ENCODE data around the gene TSPEAR. TPM values are rescaled to one million over a fixed set of nuclear protein-coding genes. Genes with fewer than 3 reads are reported as not detected.
A peak's percentile ranks its signal among the peaks of the same experiment; 100 is the strongest.

Gene TSPEAR
- total and polyA plus RNA-seq, 2 of the 13 experiments (the other 11 are each of a cell fraction or from before 2014, with no cell fraction given) = 0.07 to 0.32 TPM

DNA sequence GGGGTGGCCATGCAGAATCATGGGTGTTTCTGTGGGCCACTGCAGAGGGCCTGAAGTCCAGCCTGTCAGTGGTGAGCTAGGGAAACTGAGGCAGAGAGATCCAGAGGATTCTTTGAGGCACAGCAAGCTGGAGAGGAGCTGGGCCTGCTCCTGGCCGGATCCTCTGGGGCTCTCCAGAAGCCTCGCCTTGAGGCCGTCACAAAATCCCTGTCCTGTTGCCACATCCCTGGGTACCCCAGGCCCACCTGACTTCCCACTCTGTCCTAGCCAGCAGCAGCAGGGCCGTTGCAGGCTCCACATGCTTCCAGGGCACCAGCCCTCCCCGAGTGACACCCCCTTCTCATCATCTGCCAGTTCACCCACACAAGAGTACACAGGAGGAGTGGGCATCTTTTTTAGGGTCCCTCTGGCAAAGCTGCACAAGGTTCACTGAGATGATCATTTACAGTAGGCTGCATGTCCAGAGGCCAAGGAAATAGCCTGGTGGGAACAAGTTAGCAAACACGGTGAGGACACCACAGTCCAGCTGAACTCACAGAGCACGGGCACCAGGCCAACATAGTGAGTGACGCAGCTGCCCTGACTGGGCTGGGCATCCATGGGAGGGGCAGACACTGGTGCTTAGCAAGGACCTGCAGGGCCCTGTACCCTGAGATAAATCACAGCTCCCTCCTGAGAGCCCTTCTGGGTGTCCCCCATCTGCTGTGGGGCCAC, 25.1 kb upstream of the TSPEAR start (continued):
- TF ChIP-seq ZNF816 (CRISPR knock-in tag; IDR thresholded peaks at IDR 0.05; ENCODE audit: borderline replicate concordance) (no peak), SPEN (CRISPR knock-in tag; IDR thresholded peaks at IDR 0.05; ENCODE audit: low read depth) (peak; percentile 34; the same call in 1 of the 2 replicates), SOX13 (IDR thresholded peaks at IDR 0.05) (no peak), SOX13 (CRISPR knock-in tag; conservative IDR thresholded peaks at IDR 0.05 in 1 of 2, IDR thresholded peaks at IDR 0.05 in 1 of 2) (peak in 1 of 2 experiments; percentile 48; a peak in 1 of 4 replicates), BRCA1 (CRISPR knock-in tag; IDR thresholded peaks at IDR 0.05) (0 out of 2 replicates have a peak, but pooled peaks have one; percentile 50), ZNF607 (CRISPR knock-in tag; IDR thresholded peaks at IDR 0.05; ENCODE audit: borderline replicate concordance) (0 out of 2 replicates have a peak, but pooled peaks have one; percentile 28), JARID2 (CRISPR knock-in tag; IDR thresholded peaks at IDR 0.05; ENCODE audit: insufficient replicate concordance) (no peak), SUZ12 (IDR thresholded peaks at IDR 0.05; ENCODE audit: low read depth, low read length) (no peak), TMF1 (CRISPR knock-in tag; IDR thresholded peaks at IDR 0.05; ENCODE audit: low read depth) (no peak), FOXP1 (IDR thresholded peaks at IDR 0.05) (no peak), FOXP1 (CRISPR knock-in tag; IDR thresholded peaks at IDR 0.05) (no peak), RXRB (CRISPR knock-in tag; IDR thresholded peaks at IDR 0.05; ENCODE audit: borderline replicate concordance) (peak; percentile 54), TEAD3 (CRISPR knock-in tag; optimal IDR thresholded peaks at IDR 0.05; ENCODE audit: borderline replicate concordance) (peak; percentile 69), HNRNPL (IDR thresholded peaks at IDR 0.05; ENCODE audit: low read depth, low read length) (peak; percentile 38; the same call in 1 of the 2 replicates), SP140L (CRISPR knock-in tag; IDR thresholded peaks at IDR 0.05; ENCODE audit: borderline replicate concordance) (no peak), TBX3 (IDR thresholded peaks at IDR 0.05; ENCODE audit: borderline replicate concordance) (no peak), RXRA (CRISPR knock-in tag; IDR thresholded peaks at IDR 0.05) (peak; percentile 70), CENPT (CRISPR knock-in tag; IDR thresholded peaks at IDR 0.05; ENCODE audit: low read depth) (no peak), JUN (CRISPR knock-in tag; IDR thresholded peaks at IDR 0.05) (no peak), LCORL (IDR thresholded peaks at IDR 0.05) (no peak), LCORL (CRISPR knock-in tag; IDR thresholded peaks at IDR 0.05) (peak; percentile 62; the same call in 1 of the 2 replicates), ZFX (CRISPR knock-in tag; IDR thresholded peaks at IDR 0.05; ENCODE audit: low read depth) (peak; percentile 33), ZNF709 (CRISPR knock-in tag; IDR thresholded peaks at IDR 0.05) (no peak), EZH2 (conservative IDR thresholded peaks at IDR 0.05; ENCODE audit: low read depth, low read length) (no peak)
- TF ChIP-seq, protein P1, sequence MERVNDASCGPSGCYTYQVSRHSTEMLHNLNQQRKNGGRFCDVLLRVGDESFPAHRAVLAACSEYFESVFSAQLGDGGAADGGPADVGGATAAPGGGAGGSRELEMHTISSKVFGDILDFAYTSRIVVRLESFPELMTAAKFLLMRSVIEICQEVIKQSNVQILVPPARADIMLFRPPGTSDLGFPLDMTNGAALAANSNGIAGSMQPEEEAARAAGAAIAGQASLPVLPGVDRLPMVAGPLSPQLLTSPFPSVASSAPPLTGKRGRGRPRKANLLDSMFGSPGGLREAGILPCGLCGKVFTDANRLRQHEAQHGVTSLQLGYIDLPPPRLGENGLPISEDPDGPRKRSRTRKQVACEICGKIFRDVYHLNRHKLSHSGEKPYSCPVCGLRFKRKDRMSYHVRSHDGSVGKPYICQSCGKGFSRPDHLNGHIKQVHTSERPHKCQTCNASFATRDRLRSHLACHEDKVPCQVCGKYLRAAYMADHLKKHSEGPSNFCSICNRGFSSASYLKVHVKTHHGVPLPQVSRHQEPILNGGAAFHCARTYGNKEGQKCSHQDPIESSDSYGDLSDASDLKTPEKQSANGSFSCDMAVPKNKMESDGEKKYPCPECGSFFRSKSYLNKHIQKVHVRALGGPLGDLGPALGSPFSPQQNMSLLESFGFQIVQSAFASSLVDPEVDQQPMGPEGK (CRISPR knock-in tag; IDR thresholded peaks at IDR 0.05) = peak; percentile 41; the same call in 1 of the 2 replicates
- TF ChIP-seq, protein P2, sequence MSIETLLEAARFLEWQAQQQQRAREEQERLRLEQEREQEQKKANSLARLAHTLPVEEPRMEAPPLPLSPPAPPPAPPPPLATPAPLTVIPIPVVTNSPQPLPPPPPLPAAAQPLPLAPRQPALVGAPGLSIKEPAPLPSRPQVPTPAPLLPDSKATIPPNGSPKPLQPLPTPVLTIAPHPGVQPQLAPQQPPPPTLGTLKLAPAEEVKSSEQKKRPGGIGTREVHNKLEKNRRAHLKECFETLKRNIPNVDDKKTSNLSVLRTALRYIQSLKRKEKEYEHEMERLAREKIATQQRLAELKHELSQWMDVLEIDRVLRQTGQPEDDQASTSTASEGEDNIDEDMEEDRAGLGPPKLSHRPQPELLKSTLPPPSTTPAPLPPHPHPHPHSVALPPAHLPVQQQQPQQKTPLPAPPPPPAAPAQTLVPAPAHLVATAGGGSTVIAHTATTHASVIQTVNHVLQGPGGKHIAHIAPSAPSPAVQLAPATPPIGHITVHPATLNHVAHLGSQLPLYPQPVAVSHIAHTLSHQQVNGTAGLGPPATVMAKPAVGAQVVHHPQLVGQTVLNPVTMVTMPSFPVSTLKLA (IDR thresholded peaks at IDR 0.05) = no peak
- TF ChIP-seq, protein P3, sequence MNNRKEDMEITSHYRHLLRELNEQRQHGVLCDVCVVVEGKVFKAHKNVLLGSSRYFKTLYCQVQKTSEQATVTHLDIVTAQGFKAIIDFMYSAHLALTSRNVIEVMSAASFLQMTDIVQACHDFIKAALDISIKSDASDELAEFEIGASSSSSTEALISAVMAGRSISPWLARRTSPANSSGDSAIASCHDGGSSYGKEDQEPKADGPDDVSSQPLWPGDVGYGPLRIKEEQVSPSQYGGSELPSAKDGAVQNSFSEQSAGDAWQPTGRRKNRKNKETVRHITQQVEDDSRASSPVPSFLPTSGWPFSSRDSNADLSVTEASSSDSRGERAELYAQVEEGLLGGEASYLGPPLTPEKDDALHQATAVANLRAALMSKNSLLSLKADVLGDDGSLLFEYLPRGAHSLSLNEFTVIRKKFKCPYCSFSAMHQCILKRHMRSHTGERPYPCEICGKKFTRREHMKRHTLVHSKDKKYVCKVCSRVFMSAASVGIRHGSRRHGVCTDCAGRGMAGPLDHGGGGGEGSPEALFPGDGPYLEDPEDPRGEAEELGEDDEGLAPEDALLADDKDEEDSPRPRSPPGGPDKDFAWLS (CRISPR knock-in tag; IDR thresholded peaks at IDR 0.05; ENCODE audit: borderline replicate concordance) = no peak
